Measurements from ENCODE around the gene ZNF468.
"Not testable (repeated sequence)": the region's sequence is repeated elsewhere in the genome, so short reads cannot be mapped to it uniquely, and the experiment has no call there.

ZNF468 gene

GRCh38 chr19:52857378-52858191 lies at the start of gene ZNF468:
Gene ZNF468, minus strand, starts transcription at chr19:52857619. Its CDS starts 3,347 bp downstream, at chr19:52854272.
- DNase-seq, result peak; percentile 76

DNA sequence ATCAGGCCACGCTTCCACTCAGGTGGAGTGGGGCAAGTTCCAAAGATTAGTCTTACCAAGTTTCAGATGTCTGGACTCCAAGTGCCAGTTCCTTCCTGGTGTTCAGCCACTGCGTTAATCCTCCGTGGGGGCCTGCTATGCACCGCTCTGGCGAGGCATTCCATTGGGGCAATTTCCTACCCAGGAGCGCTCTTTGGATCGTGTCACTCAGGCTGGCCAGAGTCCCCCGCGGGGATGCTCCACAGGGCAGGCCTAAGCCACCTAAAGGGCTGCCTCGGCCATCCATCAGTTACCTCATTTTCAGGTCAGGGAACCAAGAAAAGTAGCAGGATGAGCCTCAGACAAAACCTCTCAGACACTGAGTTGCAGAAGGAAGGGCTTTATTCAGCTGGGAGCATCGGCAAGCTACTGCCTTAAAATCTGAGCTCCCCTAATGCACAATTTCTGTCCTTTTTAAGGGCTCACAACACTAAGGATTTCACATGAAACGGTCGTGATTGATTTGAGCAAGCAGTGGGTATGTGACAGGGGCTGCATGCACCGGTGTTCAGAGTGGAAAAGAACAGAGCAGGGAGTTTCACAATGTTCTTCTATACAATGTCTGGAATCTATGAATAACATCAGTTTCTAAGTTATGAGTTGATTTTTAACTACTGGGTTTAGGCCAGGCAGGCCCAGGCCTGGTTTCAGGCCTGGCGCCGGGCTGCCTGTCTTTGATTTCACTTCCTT lies 46.8 kb upstream of the ZNF468 start:
- not testable (repeated sequence) for DNase-seq

DNA sequence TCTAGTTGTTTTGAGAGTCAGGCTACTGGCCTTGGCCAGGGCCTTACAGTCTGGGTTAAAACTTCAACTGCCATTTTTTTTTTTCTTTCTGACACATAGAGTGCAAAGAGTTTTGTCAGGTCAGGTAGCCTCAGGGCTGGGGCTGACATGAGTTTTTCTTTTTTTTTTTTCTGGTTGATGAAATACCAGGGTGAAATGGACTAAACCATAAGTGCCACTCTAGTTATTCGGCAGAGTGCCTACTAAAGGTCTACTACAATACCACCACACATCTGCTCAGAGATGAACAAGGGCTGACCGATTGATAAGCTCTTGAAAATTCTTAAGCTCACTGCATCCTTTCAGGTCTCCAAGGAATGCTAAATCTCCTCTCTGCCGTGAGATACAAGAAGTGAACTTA lies 44.4 kb upstream of the ZNF468 start:
- DNase-seq, result no peak

DNA sequence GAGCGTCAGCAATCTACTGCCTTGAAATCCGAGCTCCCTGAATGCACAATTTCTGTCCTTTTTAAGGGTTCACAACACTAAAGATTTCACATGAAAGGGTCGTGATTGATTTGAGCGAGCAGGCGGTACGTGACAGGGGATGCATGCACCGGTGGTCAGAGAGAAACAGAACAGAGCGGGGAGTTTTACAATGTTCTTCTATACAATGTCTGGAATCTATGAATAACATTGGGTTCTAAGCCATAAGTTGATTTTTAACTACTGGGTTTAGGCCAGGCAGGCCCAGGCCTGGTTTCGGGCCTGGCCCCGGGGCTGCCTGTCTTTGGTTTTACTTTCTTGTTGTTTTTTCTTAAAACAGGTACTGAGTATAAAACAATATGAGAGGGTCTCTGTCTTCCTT lies 41.2 kb upstream of the ZNF468 start:
- not testable (repeated sequence) for DNase-seq

DNA sequence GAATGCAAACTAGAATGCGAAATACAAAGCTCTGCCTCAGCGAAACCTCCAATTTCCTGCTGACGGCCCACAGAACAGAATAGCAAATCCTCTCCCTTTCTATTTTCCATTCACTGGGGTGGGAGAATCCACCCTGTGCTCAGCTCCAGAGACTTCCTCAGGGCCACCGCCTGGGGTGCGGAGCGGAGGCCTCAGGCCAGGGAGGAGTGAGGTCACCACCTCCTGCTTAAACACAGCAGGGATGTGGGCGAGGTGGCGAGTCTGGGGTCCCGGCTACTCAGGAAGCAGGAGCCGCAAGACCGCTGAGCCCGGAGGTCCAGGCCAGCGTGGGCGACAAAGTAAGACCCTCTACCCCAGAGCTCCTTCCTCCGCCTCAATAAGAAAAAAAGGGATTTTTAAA lies 40.7 kb upstream of the ZNF468 start:
- peak; percentile 29 for DNase-seq

GRCh38 chr19:52897138-52897935 lies 39.9 kb upstream of the ZNF468 start, which contains the start of gene ZNF320:
Gene ZNF320, minus strand, starts transcription at chr19:52897635. Its CDS starts 7,380 bp downstream, at chr19:52890255.
- DNase-seq, result peak; percentile 97

- DNase-seq, result peak; percentile 52
Measured at GRCh38 chr19:52896431-52897137, 39.2 kb upstream of the ZNF468 start.

DNA sequence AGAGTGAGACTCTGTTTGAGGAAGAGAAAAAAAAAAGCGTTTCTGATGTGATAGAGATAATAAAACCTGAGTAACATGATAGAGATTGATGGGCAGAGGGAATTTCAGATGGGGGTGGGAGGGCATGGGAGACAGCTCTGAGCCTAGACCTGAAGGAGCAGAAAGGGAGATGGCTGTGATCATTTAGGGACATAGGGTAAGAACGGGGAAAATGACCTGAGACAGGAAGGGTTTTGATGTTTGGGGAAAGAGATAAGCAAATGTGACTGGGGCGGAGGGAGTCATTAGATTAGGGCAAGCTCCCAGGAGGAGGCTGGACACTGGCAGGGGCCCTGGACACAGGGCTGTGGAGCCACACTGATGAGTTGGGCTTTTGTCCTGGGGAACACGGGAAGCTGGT lies 33.9 kb upstream of the ZNF468 start:
- DNase-seq, result no peak

- no peak for DNase-seq
Measured at GRCh38 chr19:52889931-52890330, 32.5 kb upstream of the ZNF468 start.

DNA sequence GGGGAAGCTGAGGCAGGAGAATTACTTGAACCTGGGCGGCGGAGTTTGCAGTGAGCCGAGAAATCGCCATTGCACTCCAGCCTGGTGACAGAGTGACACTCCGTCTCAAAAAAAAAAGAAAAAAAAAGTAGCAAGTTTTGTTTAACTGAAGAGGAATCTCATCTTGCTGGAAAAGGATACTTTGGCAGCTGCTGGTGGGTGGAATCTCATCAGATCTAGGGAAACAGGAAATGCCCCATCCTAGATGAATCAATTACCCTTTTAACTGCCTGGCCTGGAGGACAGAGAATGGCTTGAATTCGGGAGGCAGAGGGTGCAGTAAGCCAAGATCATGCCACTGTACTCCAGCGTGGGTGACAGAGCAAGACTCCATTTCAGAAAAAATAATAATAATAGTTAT lies 31.7 kb upstream of the ZNF468 start:
- DNase-seq, result no peak

GRCh38 chr19:52880895-52881389 lies 23.5 kb upstream of the ZNF468 start:
- no peak for DNase-seq

- not testable (repeated sequence) for DNase-seq
Measured at GRCh38 chr19:52872996-52873395, 15.6 kb upstream of the ZNF468 start.

- DNase-seq, result no peak
Measured at GRCh38 chr19:52871466-52871865, 14.0 kb upstream of the ZNF468 start.

GRCh38 chr19:52868031-52868430 lies 10.6 kb upstream of the ZNF468 start:
- not testable (repeated sequence) for DNase-seq

GRCh38 chr19:52856540-52857377 lies 660 bp downstream of the ZNF468 start:
- DNase-seq, result peak; percentile 26

- DNase-seq, result not testable (repeated sequence)
Measured at GRCh38 chr19:52847352-52847751, 10.1 kb downstream of the ZNF468 start.

DNA sequence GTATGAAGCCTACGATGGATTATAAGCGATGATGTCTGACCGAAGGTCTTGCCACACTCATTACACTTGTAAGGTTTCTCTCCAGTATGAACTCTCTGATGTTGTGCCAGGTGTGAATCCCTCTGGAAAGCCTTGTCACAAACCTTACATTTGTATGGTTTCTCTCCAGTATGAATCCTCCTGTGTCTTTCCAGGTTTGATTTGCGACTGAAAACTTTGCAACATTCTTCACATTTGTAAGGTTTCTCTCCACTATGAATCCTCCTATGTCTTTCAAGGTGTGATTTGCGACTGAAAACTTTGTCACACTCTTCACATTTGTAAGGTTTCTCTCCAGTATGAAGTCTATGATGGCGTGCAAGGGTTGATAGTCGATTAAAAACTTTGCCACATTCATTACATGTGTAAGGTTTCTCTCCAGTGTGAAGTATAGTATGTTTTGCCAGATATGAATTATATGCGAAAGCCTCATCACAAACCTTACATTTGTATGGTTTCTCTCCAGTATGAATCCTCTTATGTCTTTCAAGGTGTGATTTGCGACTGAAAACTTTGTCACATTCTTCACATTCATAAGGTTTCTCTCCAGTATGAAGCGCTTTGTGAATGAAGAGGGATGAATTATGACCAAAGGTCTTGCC lies 16.5 kb downstream of the ZNF468 start:
- DNase-seq, result not testable (repeated sequence)

- DNase-seq, result not testable (repeated sequence)
Measured at GRCh38 chr19:52834289-52834688, 23.1 kb downstream of the ZNF468 start.

GRCh38 chr19:52833541-52833940 lies 23.9 kb downstream of the ZNF468 start:
- DNase-seq, result not testable (repeated sequence)

- DNase-seq, result not testable (repeated sequence)
Measured at GRCh38 chr19:52829866-52830265, 27.6 kb downstream of the ZNF468 start.

DNA sequence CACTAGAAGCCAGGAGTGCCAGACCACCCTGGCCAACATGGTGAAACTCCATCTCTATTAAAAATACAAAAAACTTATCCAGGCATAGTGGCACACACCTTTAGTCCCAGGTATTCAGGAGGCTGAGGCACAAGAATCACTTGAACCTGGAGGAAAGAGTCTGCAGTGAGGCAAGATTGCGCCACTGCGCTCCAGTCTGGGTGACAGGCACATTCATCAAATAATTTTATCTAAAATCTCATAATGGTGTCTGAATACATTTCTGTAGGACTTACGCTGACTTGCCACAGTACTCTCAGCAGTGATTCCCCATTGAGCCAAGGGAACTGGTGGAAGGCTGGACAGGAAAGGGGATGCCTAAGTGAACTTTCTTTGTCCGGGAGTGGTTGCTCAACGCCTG lies 31.7 kb downstream of the ZNF468 start:
- no peak for DNase-seq
